SH-SY5Y (cell line): ENCODE data around the gene ASTN1.

Experiments used
- GATA2 ChIP-seq: IDR thresholded peaks from 2 replicates; pipeline ENCODE4 v1.6.1; 2011; ENCODE audit warnings: mild to moderate bottlenecking, low read depth, low read length
- GATA3 ChIP-seq: IDR thresholded peaks from 2 replicates; pipeline ENCODE4 v1.6.1; 2011; ENCODE audit warnings: low read depth, mild to moderate bottlenecking, low read length, moderate library complexity

- TF ChIP-seq GATA2 (no peak), GATA3 (no peak)
Measured at GRCh38 chr1:177164380-177165068, at the start of gene ASTN1.
